H9 (cell line): ENCODE results near the gene GALNT10. TPM values are rescaled to one million over a fixed set of nuclear protein-coding genes. Genes with fewer than 3 reads are reported as not detected.

Source experiments
- DNase-seq: peaks from one replicate; pipeline ENCODE4 v3.0.0-alpha.2; 2017
- H2AFZ ChIP-seq: one replicate; pipeline ENCODE4 v1.6.1; 2013; ENCODE audit warnings: mild to moderate bottlenecking, low read length, control low read depth, moderate library complexity
- H2AK5ac ChIP-seq: 2 replicates; pipeline ENCODE4 v1.6.1; 2013; ENCODE audit warnings: low read length, control low read depth, mixed read lengths; ENCODE audit not compliant: insufficient read length
- H2BK120ac ChIP-seq: one replicate; pipeline ENCODE4 v1.6.1; 2013; ENCODE audit warnings: low read depth, mild to moderate bottlenecking, low read length, control low read depth, inconsistent platforms; ENCODE audit not compliant: poor library complexity, severe bottlenecking
- H2BK12ac ChIP-seq: 2 replicates; pipeline ENCODE4 v1.6.1; 2013; ENCODE audit warnings: low read length, control low read depth, mixed read lengths, low read depth; ENCODE audit not compliant: insufficient read length
- H2BK15ac ChIP-seq: 2 replicates; pipeline ENCODE4 v1.6.1; 2013; ENCODE audit warnings: low read depth, low read length, control low read depth
- H2BK20ac ChIP-seq: one replicate; pipeline ENCODE4 v1.6.1; 2013; ENCODE audit warnings: low read depth, mild to moderate bottlenecking, low read length, control low read depth, inconsistent platforms; ENCODE audit not compliant: poor library complexity, severe bottlenecking
- H2BK5ac ChIP-seq: 2 replicates; pipeline ENCODE4 v1.6.1; 2013; ENCODE audit warnings: low read length, control low read depth, mixed read lengths; ENCODE audit not compliant: insufficient read length
- H3K14ac ChIP-seq: 2 replicates; pipeline ENCODE4 v1.6.1; 2013; ENCODE audit warnings: low read length, control low read depth; ENCODE audit not compliant: insufficient read depth
- H3K18ac ChIP-seq: 2 replicates; pipeline ENCODE4 v1.6.1; 2013; ENCODE audit warnings: low read depth, mild to moderate bottlenecking, mixed read lengths, low read length, control low read depth; ENCODE audit not compliant: insufficient read length
- H3K23ac ChIP-seq: 2 replicates; pipeline ENCODE4 v1.6.1; 2013; ENCODE audit warnings: low read length, control low read depth, mixed read lengths, low read depth; ENCODE audit not compliant: insufficient read length
- H3K23me2 ChIP-seq: 2 replicates; pipeline ENCODE4 v1.6.1; 2013; ENCODE audit warnings: low read depth, mild to moderate bottlenecking, mixed read lengths, low read length, control low read depth; ENCODE audit not compliant: insufficient read length, poor library complexity, severe bottlenecking
- H3K27ac ChIP-seq: 2 replicates; pipeline ENCODE4 v1.5.1; 2013; ENCODE audit warnings: low read length, control low read depth, mixed read lengths, low read depth; ENCODE audit not compliant: insufficient read length
- H3K27me3 ChIP-seq: 2 replicates; pipeline ENCODE4 v1.6.1; 2013; ENCODE audit warnings: low read length, control low read depth, inconsistent platforms; ENCODE audit not compliant: insufficient read depth
- H3K4ac ChIP-seq: 2 replicates; pipeline ENCODE4 v1.6.1; 2013; ENCODE audit warnings: low read depth, mild to moderate bottlenecking, control low read depth, inconsistent platforms, low read length, moderate library complexity
- H3K4me1 ChIP-seq: 2 replicates; pipeline ENCODE4 v1.6.1; 2013; ENCODE audit warnings: low read length, control low read depth, inconsistent platforms; ENCODE audit not compliant: insufficient read depth
- H3K4me2 ChIP-seq: 2 replicates; pipeline ENCODE4 v1.6.1; 2013; ENCODE audit warnings: low read length, control low read depth, mixed read lengths; ENCODE audit not compliant: insufficient read length, insufficient read depth
- H3K56ac ChIP-seq: 2 replicates; pipeline ENCODE4 v1.6.1; 2013; ENCODE audit warnings: low read depth, mild to moderate bottlenecking, mixed read lengths, low read length, control low read depth; ENCODE audit not compliant: insufficient read length
- H3K79me1 ChIP-seq: 2 replicates; pipeline ENCODE4 v1.6.1; 2013; ENCODE audit warnings: low read depth, mild to moderate bottlenecking, moderate library complexity, low read length, control low read depth, inconsistent platforms; ENCODE audit not compliant: insufficient read depth, poor library complexity, severe bottlenecking
- H3K79me2 ChIP-seq: 2 replicates; pipeline ENCODE4 v1.6.1; 2013; ENCODE audit warnings: low read length, control low read depth, inconsistent platforms; ENCODE audit not compliant: insufficient read depth
- H3K9ac ChIP-seq: 2 replicates; pipeline ENCODE4 v1.6.1; 2013; ENCODE audit warnings: low read length, control low read depth, mixed read lengths; ENCODE audit not compliant: insufficient read length; ENCODE audit errors: extremely low read depth
- H3K9me3 ChIP-seq: one replicate; pipeline ENCODE4 v1.6.1; 2013; ENCODE audit warnings: low read depth, low read length, inconsistent platforms; ENCODE audit not compliant: control insufficient read depth
- H3T11ph ChIP-seq: one replicate; pipeline ENCODE4 v1.6.1; 2013; ENCODE audit warnings: mild to moderate bottlenecking, low read length, control low read depth, inconsistent platforms
- H4K20me1 ChIP-seq: one replicate; pipeline ENCODE4 v1.6.1; 2013; ENCODE audit not compliant: control insufficient read depth, insufficient read length, insufficient read depth
- H4K5ac ChIP-seq: 2 replicates; pipeline ENCODE4 v1.6.1; 2013; ENCODE audit warnings: low read depth, mild to moderate bottlenecking, mixed read lengths, low read length, control low read depth; ENCODE audit not compliant: insufficient read length
- H4K8ac ChIP-seq: replicated peaks from 2 replicates; pipeline ENCODE4 v1.6.1; 2013; ENCODE audit warnings: low read length, control low read depth, mixed read lengths, low read depth; ENCODE audit not compliant: insufficient read length
- H4K91ac ChIP-seq: 2 replicates; pipeline ENCODE4 v1.6.1; 2013; ENCODE audit warnings: low read depth, mild to moderate bottlenecking, moderate library complexity, mixed read lengths, low read length, control low read depth; ENCODE audit not compliant: insufficient read length
- H3K27ac Mint-ChIP-seq, 3 experiments: 2 replicates in 2 of 3; 3 replicates in 1 of 3; pipeline ENCODE4 v1.8.0; 2020 to 2021; ENCODE audit warnings: mixed read lengths in 3 of 3, mild to moderate bottlenecking in 1 of 3, moderate library complexity in 1 of 3
- H3K27me3 Mint-ChIP-seq: 2 replicates; pipeline ENCODE4 v1.8.0; 2021; ENCODE audit warnings: low read depth, mild to moderate bottlenecking, moderate library complexity, mixed read lengths
- H3K36me3 Mint-ChIP-seq, 3 experiments: 2 replicates in 2 of 3; 3 replicates in 1 of 3; pipeline ENCODE4 v1.8.0; 2020 to 2021; ENCODE audit warnings: low read depth in 3 of 3, mixed read lengths in 3 of 3; ENCODE audit not compliant: insufficient read depth in 1 of 3
- H3K4me1 Mint-ChIP-seq, 2 experiments: 2 replicates each; pipeline ENCODE4 v1.8.0; 2020; ENCODE audit warnings: mixed read lengths in 2 of 2
- H3K4me3 Mint-ChIP-seq, 2 experiments: 2 replicates in 1 of 2; 3 replicates in 1 of 2; pipeline ENCODE4 v1.8.0; 2020 to 2021; ENCODE audit warnings: mild to moderate bottlenecking in 2 of 2, mixed read lengths in 2 of 2, moderate library complexity in 1 of 2
- H3K9me3 Mint-ChIP-seq, 2 experiments: 2 replicates in 1 of 2; 3 replicates in 1 of 2; pipeline ENCODE4 v1.8.0; 2020; ENCODE audit warnings: mild to moderate bottlenecking in 2 of 2, mixed read lengths in 2 of 2, moderate library complexity in 1 of 2
- WGBS: extraction: QIAGEN DNeasy Blood & Tissue Kit; methylation state at CpG from one replicate; pipeline ENCODE4 v1.1.7; 2013; ENCODE audit warnings: missing lambda C conversion rate, low lambda C conversion rate, mixed read lengths; ENCODE audit not compliant: insufficient read length; ENCODE audit errors: extremely low coverage; 5-methylcytosine and 5-hydroxymethylcytosine counted together
- total RNA-seq: library from RNA; stranded (reverse); gene quantifications from 2 replicates; pipeline ENCODE4 v1.2.1, GENCODE V29; 2021
- TF ChIP-seq, protein P1 (sequence below): fragments of 200-600 bp; sonication (generic); conservative IDR thresholded peaks from 3 replicates; pipeline ENCODE4 v1.8.0; 2021; ENCODE audit warnings: antibody characterized with exemption, mild to moderate bottlenecking

The GALNT10 gene
- total RNA-seq, 1 experiment from 2014 or later = 15.4 TPM

GRCh38 chr5:154143211-154143641, 47.3 kb upstream of the GALNT10 start:
- Mint-ChIP-seq H3K4me1 (peaks cover 28 to 37% of the 10 kb centered on the region in 2 experiments), H3K27ac (no peak overlapping the region), H3K9me3 (no peaks in the 10 kb centered on the region), H3K36me3 (no peaks in the 10 kb centered on the region; a peak in 1 of 7 replicates), H3K4me3 (no peak overlapping the region), H3K27me3 (peaks cover 9% of the 10 kb centered on the region)
- 0 out of 2 replicates have a peak, but pooled peaks cover 2% of the 10 kb centered on the region for H3K4me1 ChIP-seq
- no peak overlapping the region for H3T11ph ChIP-seq
- H4K5ac ChIP-seq = no peak overlapping the region
- H3K9me3 ChIP-seq = no peaks in the 10 kb centered on the region
- H3K79me2 ChIP-seq = no peaks in the 10 kb centered on the region
- no peak overlapping the region for H3K56ac ChIP-seq
- H2BK120ac ChIP-seq = no peak overlapping the region
- no peak overlapping the region for H4K91ac ChIP-seq
- no peak overlapping the region for H2BK20ac ChIP-seq
- H2BK5ac ChIP-seq = no peak overlapping the region
- no peaks in the 10 kb centered on the region for H4K20me1 ChIP-seq
- H3K79me1 ChIP-seq = no peaks in the 10 kb centered on the region
- H2BK15ac ChIP-seq = no peak overlapping the region
- H2AK5ac ChIP-seq = no peak overlapping the region
- no peak overlapping the region for H3K4me2 ChIP-seq
- DNase-seq = no peak
- no peaks in the 10 kb centered on the region for H3K23me2 ChIP-seq
- no peak overlapping the region for H3K18ac ChIP-seq
- H3K14ac ChIP-seq = no peak overlapping the region
- TF ChIP-seq, protein P1, sequence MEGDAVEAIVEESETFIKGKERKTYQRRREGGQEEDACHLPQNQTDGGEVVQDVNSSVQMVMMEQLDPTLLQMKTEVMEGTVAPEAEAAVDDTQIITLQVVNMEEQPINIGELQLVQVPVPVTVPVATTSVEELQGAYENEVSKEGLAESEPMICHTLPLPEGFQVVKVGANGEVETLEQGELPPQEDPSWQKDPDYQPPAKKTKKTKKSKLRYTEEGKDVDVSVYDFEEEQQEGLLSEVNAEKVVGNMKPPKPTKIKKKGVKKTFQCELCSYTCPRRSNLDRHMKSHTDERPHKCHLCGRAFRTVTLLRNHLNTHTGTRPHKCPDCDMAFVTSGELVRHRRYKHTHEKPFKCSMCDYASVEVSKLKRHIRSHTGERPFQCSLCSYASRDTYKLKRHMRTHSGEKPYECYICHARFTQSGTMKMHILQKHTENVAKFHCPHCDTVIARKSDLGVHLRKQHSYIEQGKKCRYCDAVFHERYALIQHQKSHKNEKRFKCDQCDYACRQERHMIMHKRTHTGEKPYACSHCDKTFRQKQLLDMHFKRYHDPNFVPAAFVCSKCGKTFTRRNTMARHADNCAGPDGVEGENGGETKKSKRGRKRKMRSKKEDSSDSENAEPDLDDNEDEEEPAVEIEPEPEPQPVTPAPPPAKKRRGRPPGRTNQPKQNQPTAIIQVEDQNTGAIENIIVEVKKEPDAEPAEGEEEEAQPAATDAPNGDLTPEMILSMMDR = no peak
- no peak overlapping the region for H3K27ac ChIP-seq
- H3K9ac ChIP-seq = no peak overlapping the region
- no peak overlapping the region for H2BK12ac ChIP-seq
- no peak overlapping the region for H4K8ac ChIP-seq
- H3K4ac ChIP-seq = no peak overlapping the region
- no peak overlapping the region for H2AFZ ChIP-seq
- no CpG with 5 or more reads among the region's 6 CpGs for WGBS
- H3K27me3 ChIP-seq = no peaks in the 10 kb centered on the region
- H3K23ac ChIP-seq = no peak overlapping the region
